Loucy (cell line): ENCODE data around the gene FAM3B.

Source experiments
- EZH2phosphoT487 ChIP-seq: fragments of 200-600 bp; IDR thresholded peaks from 2 replicates; pipeline ENCODE4 v1.6.1; 2018; ENCODE audit warnings: antibody characterized with exemption, mild to moderate bottlenecking, moderate library complexity, borderline replicate concordance
- TF ChIP-seq, protein P1 (sequence below): fragments of 200-600 bp; sonication (generic); conservative IDR thresholded peaks from 2 replicates; pipeline ENCODE4 v1.5.1; 2014; ENCODE audit warnings: mild to moderate bottlenecking, antibody characterized with exemption, low read length

DNA sequence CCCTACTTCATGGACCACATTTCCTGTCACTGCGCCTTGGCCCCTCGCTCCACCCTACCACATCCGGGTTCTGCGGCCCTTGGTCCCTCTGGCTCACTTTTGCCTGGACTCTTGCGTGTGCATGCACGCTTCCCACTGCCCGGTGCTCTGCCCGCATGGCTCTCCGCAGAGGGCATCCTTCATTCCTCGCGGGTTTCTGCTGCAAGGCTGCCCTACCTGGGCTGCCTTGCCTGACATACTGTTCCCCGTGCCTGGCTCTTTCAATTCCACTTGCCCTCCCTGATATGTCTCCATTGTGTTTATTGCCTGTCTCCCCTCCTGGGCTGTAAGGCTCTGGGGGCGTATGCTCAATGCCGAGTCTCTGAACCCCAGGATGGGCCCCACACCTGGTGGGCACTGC is 71.7 kb downstream of the FAM3B start:
- TF ChIP-seq, protein P1, sequence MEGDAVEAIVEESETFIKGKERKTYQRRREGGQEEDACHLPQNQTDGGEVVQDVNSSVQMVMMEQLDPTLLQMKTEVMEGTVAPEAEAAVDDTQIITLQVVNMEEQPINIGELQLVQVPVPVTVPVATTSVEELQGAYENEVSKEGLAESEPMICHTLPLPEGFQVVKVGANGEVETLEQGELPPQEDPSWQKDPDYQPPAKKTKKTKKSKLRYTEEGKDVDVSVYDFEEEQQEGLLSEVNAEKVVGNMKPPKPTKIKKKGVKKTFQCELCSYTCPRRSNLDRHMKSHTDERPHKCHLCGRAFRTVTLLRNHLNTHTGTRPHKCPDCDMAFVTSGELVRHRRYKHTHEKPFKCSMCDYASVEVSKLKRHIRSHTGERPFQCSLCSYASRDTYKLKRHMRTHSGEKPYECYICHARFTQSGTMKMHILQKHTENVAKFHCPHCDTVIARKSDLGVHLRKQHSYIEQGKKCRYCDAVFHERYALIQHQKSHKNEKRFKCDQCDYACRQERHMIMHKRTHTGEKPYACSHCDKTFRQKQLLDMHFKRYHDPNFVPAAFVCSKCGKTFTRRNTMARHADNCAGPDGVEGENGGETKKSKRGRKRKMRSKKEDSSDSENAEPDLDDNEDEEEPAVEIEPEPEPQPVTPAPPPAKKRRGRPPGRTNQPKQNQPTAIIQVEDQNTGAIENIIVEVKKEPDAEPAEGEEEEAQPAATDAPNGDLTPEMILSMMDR, result no peak
- TF ChIP-seq EZH2phosphoT487, result no peak
